ENCODE results near the gene CCNK. TPM values are rescaled to one million over a fixed set of nuclear protein-coding genes. Genes with fewer than 3 reads are reported as not detected.

Gene CCNK
- total RNA-seq, 4 donors from 2014 or later, result 14.5 to 42.6 (median 31.3) TPM

DNA sequence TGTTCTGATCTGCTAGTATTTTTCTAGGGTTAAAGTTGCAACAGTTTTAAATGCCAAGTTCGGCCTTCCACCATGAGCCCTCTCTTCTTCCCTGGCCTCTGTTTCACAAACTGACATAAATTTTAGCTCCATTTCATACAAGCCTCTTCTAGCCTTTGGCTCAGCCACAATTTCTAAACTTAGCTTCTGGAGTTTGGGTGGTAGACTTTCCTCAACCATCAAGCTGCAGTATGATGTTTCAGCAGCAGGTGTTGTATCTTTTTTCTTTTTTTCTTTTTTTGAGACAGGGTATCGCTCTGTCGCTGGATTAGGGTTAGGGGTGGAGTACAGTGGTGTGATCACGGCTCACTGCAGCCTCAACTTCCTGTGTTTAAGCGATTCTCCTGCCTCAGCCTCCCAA lies 30.0 kb upstream of the CCNK start:
- no peak for TF ChIP-seq POLR2A (IDR thresholded peaks at IDR 0.05)
- in situ Hi-C loops (cut with MboI; ENCODE audit: low pct_ligation_motif_present in 1 of 4, low pct_unique_long_range_greater_than_20kb in 1 of 4, low sequenced_read_pairs in 3 of 4) (no loop called here), intact Hi-C loops (cut with DNase I; ENCODE audit: low total_unique reads) (no loop called here)
- Histone ChIP-seq H3K4me1 (peaks cover 0 to 11% (median 4%) of the 10 kb centered on the region in 4 donors), H3K27ac (no peak overlapping the region), H3K4me3 (no peak overlapping the region), H3K9me3 (no peaks in the 10 kb centered on the region), H3K36me3 (peaks cover 0 to 13% (median 6%) of the 10 kb centered on the region in 4 donors), H3K27me3 (no peaks in the 10 kb centered on the region)
- no peak for DNase-seq
- WGBS, 2 donors (ENCODE audit: low coverage in 1 of 2), result 96 to 98% methylated on average over 5 of the region's 5 CpGs

DNA sequence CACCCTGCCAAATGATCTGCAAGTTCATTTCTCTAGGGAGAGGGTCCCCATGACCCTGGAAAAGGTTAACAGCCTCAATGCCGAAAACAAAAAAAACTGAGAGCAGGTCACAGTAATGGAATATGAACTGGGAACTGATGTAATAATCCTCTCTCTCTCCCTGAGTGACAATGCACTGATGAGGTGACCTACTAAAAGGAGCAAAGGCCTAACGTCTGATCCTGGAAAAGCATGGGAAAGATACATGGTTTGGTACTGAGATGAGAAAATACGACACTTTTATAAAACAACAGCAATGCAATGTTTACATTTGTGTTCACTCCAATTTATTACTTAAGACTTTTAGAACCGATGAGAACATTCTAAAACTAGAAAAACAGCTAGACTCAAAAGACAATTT lies 28.2 kb upstream of the CCNK start:
- no peak for TF ChIP-seq POLR2AphosphoS5 (IDR thresholded peaks at IDR 0.05)
- no peak for TF ChIP-seq POLR2A (IDR thresholded peaks at IDR 0.05)
- no peak for TF ChIP-seq EP300 (IDR thresholded peaks at IDR 0.05; ENCODE audit: low read depth)
- TF ChIP-seq, protein P1, sequence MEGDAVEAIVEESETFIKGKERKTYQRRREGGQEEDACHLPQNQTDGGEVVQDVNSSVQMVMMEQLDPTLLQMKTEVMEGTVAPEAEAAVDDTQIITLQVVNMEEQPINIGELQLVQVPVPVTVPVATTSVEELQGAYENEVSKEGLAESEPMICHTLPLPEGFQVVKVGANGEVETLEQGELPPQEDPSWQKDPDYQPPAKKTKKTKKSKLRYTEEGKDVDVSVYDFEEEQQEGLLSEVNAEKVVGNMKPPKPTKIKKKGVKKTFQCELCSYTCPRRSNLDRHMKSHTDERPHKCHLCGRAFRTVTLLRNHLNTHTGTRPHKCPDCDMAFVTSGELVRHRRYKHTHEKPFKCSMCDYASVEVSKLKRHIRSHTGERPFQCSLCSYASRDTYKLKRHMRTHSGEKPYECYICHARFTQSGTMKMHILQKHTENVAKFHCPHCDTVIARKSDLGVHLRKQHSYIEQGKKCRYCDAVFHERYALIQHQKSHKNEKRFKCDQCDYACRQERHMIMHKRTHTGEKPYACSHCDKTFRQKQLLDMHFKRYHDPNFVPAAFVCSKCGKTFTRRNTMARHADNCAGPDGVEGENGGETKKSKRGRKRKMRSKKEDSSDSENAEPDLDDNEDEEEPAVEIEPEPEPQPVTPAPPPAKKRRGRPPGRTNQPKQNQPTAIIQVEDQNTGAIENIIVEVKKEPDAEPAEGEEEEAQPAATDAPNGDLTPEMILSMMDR (IDR thresholded peaks at IDR 0.05), result no peak
- Histone ChIP-seq H3K27me3 (no peaks in the 10 kb centered on the region), H3K4me1 (peaks cover 0 to 1% (median 0%) of the 10 kb centered on the region in 4 donors), H3K36me3 (peaks cover 0 to 26% (median 7%) of the 10 kb centered on the region in 4 donors), H3K4me3 (no peak overlapping the region), H3K27ac (no peak overlapping the region), H3K9me3 (no peaks in the 10 kb centered on the region)
- intact Hi-C loops (cut with DNase I; ENCODE audit: low total_unique reads) (no loop called here), in situ Hi-C loops (cut with MboI; ENCODE audit: low pct_ligation_motif_present in 1 of 4, low pct_unique_long_range_greater_than_20kb in 1 of 4, low sequenced_read_pairs in 3 of 4) (no loop called here)
- no peak for DNase-seq
- WGBS, 2 donors (ENCODE audit: low coverage in 1 of 2), result 74 to 77% methylated on average over 3 to 4 of the region's 4 CpGs

DNA sequence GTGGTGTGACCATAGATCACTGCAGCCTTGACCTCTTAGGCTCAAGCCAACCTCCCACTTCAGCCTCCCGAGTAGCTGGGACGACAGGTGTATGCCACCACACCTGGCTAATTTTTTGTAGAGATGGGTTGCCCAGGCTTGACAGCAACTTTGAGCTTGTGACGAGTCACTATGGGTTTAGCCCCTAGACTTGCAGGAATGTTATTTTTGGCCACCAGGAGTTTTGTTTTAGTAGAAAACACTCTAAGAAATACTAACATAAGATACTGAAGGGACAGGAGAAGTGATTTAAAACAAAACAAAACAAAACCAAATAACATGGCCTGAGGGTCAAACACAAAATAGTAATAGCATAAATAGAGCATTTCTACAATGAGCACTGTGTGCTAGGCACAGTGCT lies 27.0 kb upstream of the CCNK start:
- WGBS, 2 donors (ENCODE audit: low coverage in 1 of 2), result 40 to 76% methylated on average over 1 to 3 of the region's 3 CpGs
- Histone ChIP-seq H3K4me3 (no peak overlapping the region), H3K4me1 (no peaks in the 10 kb centered on the region), H3K27me3 (no peaks in the 10 kb centered on the region), H3K27ac (no peak overlapping the region), H3K36me3 (peaks cover 0 to 26% (median 7%) of the 10 kb centered on the region in 4 donors), H3K9me3 (no peaks in the 10 kb centered on the region)
- intact Hi-C loops (cut with DNase I; ENCODE audit: low total_unique reads), result no loop called here
- in situ Hi-C loops (cut with MboI; ENCODE audit: low pct_ligation_motif_present in 1 of 4, low pct_unique_long_range_greater_than_20kb in 1 of 4, low sequenced_read_pairs in 3 of 4), result no loop called here
- DNase-seq, result no peak
- TF ChIP-seq, protein P1 (IDR thresholded peaks at IDR 0.05), result no peak
- TF ChIP-seq POLR2AphosphoS5 (IDR thresholded peaks at IDR 0.05), result no peak
- TF ChIP-seq POLR2A (IDR thresholded peaks at IDR 0.05), result no peak
- TF ChIP-seq EP300 (IDR thresholded peaks at IDR 0.05; ENCODE audit: low read depth), result no peak

DNA sequence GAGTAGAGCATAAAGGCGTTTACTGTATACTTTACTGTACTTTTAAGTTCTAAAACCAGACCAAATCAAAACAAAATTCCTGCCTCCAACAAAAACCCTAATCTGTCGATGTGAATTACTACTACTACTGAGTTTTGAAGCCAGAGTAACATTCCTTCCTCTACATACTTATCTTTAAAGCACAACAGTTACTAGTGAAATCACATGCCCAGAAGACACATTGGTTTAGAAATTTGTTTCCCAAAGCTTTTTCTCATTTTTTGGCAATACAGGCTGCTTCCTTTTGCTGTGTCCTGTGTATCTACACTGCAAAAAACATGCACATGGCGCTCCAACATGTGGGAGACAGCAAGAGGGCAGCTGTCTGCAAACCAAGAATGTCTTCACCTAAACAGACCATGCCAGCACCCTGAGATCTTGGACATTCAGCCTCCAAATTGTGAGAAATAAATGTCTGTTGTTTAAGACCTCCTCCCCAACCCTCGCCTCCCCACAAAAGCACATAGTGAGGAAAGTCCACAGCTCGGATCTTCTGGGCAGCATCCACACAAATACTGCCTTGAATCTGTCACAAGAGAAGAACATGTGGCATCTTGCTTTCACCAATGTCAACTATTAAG lies 21.6 kb upstream of the CCNK start:
- WGBS, 2 donors (ENCODE audit: low coverage in 1 of 2), result 77 to 87% methylated on average over 2 to 5 of the region's 5 CpGs

More for the DNA sequence above, 21.6 kb upstream of the CCNK start:
- Histone ChIP-seq H3K27me3 (no peaks in the 10 kb centered on the region), H3K27ac (no peak overlapping the region), H3K36me3 (peaks cover 0 to 43% (median 15%) of the 10 kb centered on the region in 4 donors), H3K4me1 (no peaks in the 10 kb centered on the region), H3K9me3 (no peaks in the 10 kb centered on the region), H3K4me3 (no peak overlapping the region)
- in situ Hi-C loops (cut with MboI; ENCODE audit: low pct_ligation_motif_present in 1 of 4, low pct_unique_long_range_greater_than_20kb in 1 of 4, low sequenced_read_pairs in 3 of 4), result no loop called here
- DNase-seq, result no peak
- TF ChIP-seq POLR2AphosphoS5 (IDR thresholded peaks at IDR 0.05), result no peak
- TF ChIP-seq, protein P1 (IDR thresholded peaks at IDR 0.05), result no peak
- no peak for TF ChIP-seq EP300 (IDR thresholded peaks at IDR 0.05; ENCODE audit: low read depth)
- no peak for TF ChIP-seq POLR2A (IDR thresholded peaks at IDR 0.05)
- intact Hi-C loops (cut with DNase I; ENCODE audit: low total_unique reads), result no loop called here

Measured in transverse colon (tissue), 4 donors.